ENCODE results near the gene USP21. TPM values are rescaled to one million over a fixed set of nuclear protein-coding genes. Genes with fewer than 3 reads are reported as not detected.

USP21 gene
- total and polyA plus RNA-seq, 9 donors = 16.7 to 41.9 (median 36.2) TPM

- H3K4me3 ChIP-seq = no peak overlapping the region
- no peaks in the 10 kb centered on the region for H3K27me3 ChIP-seq
- H3K9me3 ChIP-seq = no peaks in the 10 kb centered on the region
- no peak for DNase-seq
- no peaks in the 10 kb centered on the region for H3K36me3 ChIP-seq
- TF ChIP-seq EP300 (IDR thresholded peaks at IDR 0.05) (no peak), CTCF (IDR thresholded peaks at IDR 0.05) (no peak), POLR2A (IDR thresholded peaks at IDR 0.05) (no peak)
- peaks cover 4% of the 10 kb centered on the region for H3K4me1 ChIP-seq (ENCODE audit: insufficient read depth)
- intact Hi-C loops (cut with DNase I) = no loop called here
- WGBS, 3 donors = 84 to 90% (median 89%) methylated on average over 2 of the region's 2 CpGs
- H3K27ac ChIP-seq = no peak overlapping the region
These were observed 31.7 kb upstream of the USP21 start for GRCh38 chr1:161127649-161128048.

- intact Hi-C loops (cut with DNase I) = no loop called here
- no peaks in the 10 kb centered on the region for H3K9me3 ChIP-seq
- H3K4me1 ChIP-seq (ENCODE audit: insufficient read depth) = peaks cover 5% of the 10 kb centered on the region
- H3K27ac ChIP-seq = no peak overlapping the region
- TF ChIP-seq CTCF (IDR thresholded peaks at IDR 0.05) = no peak
- TF ChIP-seq EP300 (IDR thresholded peaks at IDR 0.05) = no peak
- no peak overlapping the region for H3K4me3 ChIP-seq
- no peaks in the 10 kb centered on the region for H3K36me3 ChIP-seq
- no peaks in the 10 kb centered on the region for H3K27me3 ChIP-seq
- 84 to 92% (median 89%) methylated on average over 4 of the region's 4 CpGs for WGBS, 3 donors
- no peak for DNase-seq
These were observed 30.5 kb upstream of the USP21 start for GRCh38 chr1:161128591-161129420.

- intact Hi-C loops (cut with DNase I) = no loop called here
- TF ChIP-seq CTCF (IDR thresholded peaks at IDR 0.05) (no peak), EP300 (IDR thresholded peaks at IDR 0.05) (no peak), POLR2A (IDR thresholded peaks at IDR 0.05) (no peak)
- Histone ChIP-seq H3K27me3 (no peaks in the 10 kb centered on the region), H3K27ac (no peak overlapping the region), H3K4me1 (ENCODE audit: insufficient read depth) (peaks cover 5% of the 10 kb centered on the region), H3K9me3 (no peaks in the 10 kb centered on the region), H3K4me3 (no peak overlapping the region), H3K36me3 (no peaks in the 10 kb centered on the region)
- DNase-seq = no peak
- 24 to 39% (median 36%) methylated on average over 1 of the region's 1 CpG for WGBS, 3 donors
These were observed 29.0 kb upstream of the USP21 start for GRCh38 chr1:161130266-161130665.

- intact Hi-C loops (cut with DNase I) = no loop called here
- H3K27ac ChIP-seq = peak overlapping the region; percentile 95 to 97
- H3K27me3 ChIP-seq = no peaks in the 10 kb centered on the region
- peak overlapping the region; percentile 77 for H3K4me3 ChIP-seq
- peaks cover 5% of the 10 kb centered on the region for H3K4me1 ChIP-seq (ENCODE audit: insufficient read depth)
- H3K36me3 ChIP-seq = no peaks in the 10 kb centered on the region
- no peak for TF ChIP-seq CTCF (IDR thresholded peaks at IDR 0.05)
- no peak for TF ChIP-seq EP300 (IDR thresholded peaks at IDR 0.05)
- no peak for TF ChIP-seq POLR2A (IDR thresholded peaks at IDR 0.05)
- 1 to 2% (median 2%) methylated on average over 22 of the region's 22 CpGs for WGBS, 3 donors
- peak in 1 of 5 donors; percentile 30 for DNase-seq
- H3K9me3 ChIP-seq = no peaks in the 10 kb centered on the region
These were observed 27.5 kb upstream of the USP21 start for GRCh38 chr1:161131523-161132409.

Measured in ovary (tissue), 9 donors.